Stimulated activated CD8-positive, alpha-beta memory T cell treated with anti-CD3 and anti-CD28 coated beads, Interleukin-12 subunit alpha, Interleukin-12 subunit beta, amount 100 ng/mL, for 4 hours (primary cell): ENCODE measurements around the gene THEMIS.
"Not testable (repeated sequence)": the region's sequence is repeated elsewhere in the genome, so short reads cannot be mapped to it uniquely, and the experiment has no call there.

Experiments
- DNase-seq: peaks from one replicate; pipeline ENCODE4 v3.0.0-alpha.2; 2020; ENCODE audit warnings: low read depth

THEMIS gene

GRCh38 chr6:127912914-127913313, 12.1 kb upstream of the THEMIS start:
- no peak for DNase-seq

- no peak for DNase-seq
Observed at GRCh38 chr6:127907960-127908640, 7.2 kb upstream of the THEMIS start.

- no peak for DNase-seq
Observed at GRCh38 chr6:127904160-127904559, 3.3 kb upstream of the THEMIS start.

GRCh38 chr6:127902933-127903332, 2.1 kb upstream of the THEMIS start:
- no peak for DNase-seq

- DNase-seq, result no peak
Observed at GRCh38 chr6:127897484-127897883, 3.4 kb downstream of the THEMIS start.

GRCh38 chr6:127894051-127894450, 6.8 kb downstream of the THEMIS start:
- no peak for DNase-seq

GRCh38 chr6:127893541-127893940, 7.3 kb downstream of the THEMIS start:
- no peak for DNase-seq

- no peak for DNase-seq
Observed at GRCh38 chr6:127891731-127892326, 9.0 kb downstream of the THEMIS start.

GRCh38 chr6:127886603-127887002, 14.3 kb downstream of the THEMIS start:
- DNase-seq, result no peak

- no peak for DNase-seq
Observed at GRCh38 chr6:127884134-127884533, 16.7 kb downstream of the THEMIS start.

GRCh38 chr6:127881949-127882348, 18.9 kb downstream of the THEMIS start:
- not testable (repeated sequence) for DNase-seq

- DNase-seq, result no peak
Observed at GRCh38 chr6:127880429-127880828, 20.4 kb downstream of the THEMIS start.

- DNase-seq, result peak; percentile 10
Observed at GRCh38 chr6:127879685-127880084, 21.2 kb downstream of the THEMIS start.

GRCh38 chr6:127878115-127878514, 22.7 kb downstream of the THEMIS start:
- DNase-seq, result no peak

GRCh38 chr6:127877231-127877630, 23.6 kb downstream of the THEMIS start:
- no peak for DNase-seq

GRCh38 chr6:127869772-127870404, 31.0 kb downstream of the THEMIS start:
- no peak for DNase-seq

GRCh38 chr6:127869183-127869582, 31.7 kb downstream of the THEMIS start:
- DNase-seq, result no peak

GRCh38 chr6:127868338-127868737, 32.5 kb downstream of the THEMIS start:
- DNase-seq, result no peak

GRCh38 chr6:127866766-127867165, 34.1 kb downstream of the THEMIS start:
- DNase-seq, result no peak

GRCh38 chr6:127865108-127865507, 35.8 kb downstream of the THEMIS start:
- DNase-seq, result no peak

GRCh38 chr6:127864701-127865100, 36.2 kb downstream of the THEMIS start:
- DNase-seq, result no peak

- DNase-seq, result no peak
Observed at GRCh38 chr6:127860723-127861122, 40.1 kb downstream of the THEMIS start.

- DNase-seq, result no peak
Observed at GRCh38 chr6:127859956-127860355, 40.9 kb downstream of the THEMIS start.
